ENCODE measurements around the gene FOXP2.

Gene FOXP2

GRCh38 chr7:114660126-114660486 lies 245.5 kb downstream of the FOXP2 start:
- DNase-seq, result no peak

DNA sequence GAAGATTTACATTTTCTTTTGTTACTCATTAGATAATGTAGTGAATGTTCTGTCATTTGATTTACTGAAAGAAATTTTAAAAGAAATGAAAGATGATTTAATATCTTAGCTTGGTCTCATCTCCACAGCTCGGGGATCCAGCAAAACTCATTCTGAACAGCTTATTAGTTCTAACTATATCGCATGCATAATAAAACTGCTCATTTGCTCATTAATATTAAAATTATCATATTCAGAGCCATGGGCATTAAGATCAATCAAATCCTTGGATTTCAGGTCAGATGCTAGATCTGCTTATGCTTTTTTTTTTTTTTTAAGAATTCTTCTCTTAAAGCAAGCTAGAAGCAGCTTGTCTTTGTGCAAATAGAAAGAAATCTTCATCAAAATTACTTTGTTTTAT lies 246.1 kb downstream of the FOXP2 start:
- no peak for DNase-seq

GRCh38 chr7:114662002-114662677 lies 247.5 kb downstream of the FOXP2 start:
- no peak for DNase-seq

GRCh38 chr7:114663502-114663901 lies 248.9 kb downstream of the FOXP2 start:
- no peak for DNase-seq

DNA sequence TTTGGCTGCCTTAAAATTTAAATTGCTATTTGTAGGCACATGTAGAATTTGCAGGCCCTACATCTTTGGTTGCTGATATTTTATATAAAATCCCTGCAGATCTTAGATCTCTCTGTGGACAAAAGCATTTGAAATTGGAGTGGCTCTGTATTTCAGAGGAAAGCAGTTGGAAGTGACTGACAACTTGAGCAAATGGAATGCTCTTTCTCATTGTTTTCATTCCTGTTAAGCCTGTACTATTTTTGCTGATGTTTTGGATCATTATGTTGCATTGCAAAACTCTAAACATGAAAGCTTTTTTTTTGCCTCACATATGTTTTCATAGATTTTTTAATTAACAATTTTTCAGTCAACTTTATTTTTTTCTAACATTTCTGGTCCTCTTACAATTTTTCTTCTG lies 256.1 kb downstream of the FOXP2 start:
- DNase-seq, result no peak

- no peak for DNase-seq
Measured at GRCh38 chr7:114671563-114672123, 257.0 kb downstream of the FOXP2 start.

- no peak for DNase-seq
Measured at GRCh38 chr7:114678116-114678515, 263.5 kb downstream of the FOXP2 start.

DNA sequence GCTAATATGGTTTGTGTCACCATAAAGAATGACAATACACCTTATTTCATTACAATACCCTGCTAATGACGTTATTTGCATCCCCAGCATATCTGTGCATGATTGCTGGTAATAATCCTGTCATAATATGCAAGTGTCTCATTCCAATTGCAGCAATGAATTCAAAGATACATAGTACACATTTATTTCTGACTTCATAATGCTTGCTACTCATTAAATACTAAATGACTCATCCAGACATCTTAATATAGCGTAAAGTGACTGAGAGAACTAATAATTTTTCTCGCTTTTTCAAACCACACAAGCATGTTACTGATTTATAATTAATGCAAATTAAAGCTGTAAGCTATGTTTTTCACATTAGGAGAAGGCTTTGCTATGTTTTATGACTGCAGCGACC lies 272.6 kb downstream of the FOXP2 start:
- DNase-seq, result no peak

DNA sequence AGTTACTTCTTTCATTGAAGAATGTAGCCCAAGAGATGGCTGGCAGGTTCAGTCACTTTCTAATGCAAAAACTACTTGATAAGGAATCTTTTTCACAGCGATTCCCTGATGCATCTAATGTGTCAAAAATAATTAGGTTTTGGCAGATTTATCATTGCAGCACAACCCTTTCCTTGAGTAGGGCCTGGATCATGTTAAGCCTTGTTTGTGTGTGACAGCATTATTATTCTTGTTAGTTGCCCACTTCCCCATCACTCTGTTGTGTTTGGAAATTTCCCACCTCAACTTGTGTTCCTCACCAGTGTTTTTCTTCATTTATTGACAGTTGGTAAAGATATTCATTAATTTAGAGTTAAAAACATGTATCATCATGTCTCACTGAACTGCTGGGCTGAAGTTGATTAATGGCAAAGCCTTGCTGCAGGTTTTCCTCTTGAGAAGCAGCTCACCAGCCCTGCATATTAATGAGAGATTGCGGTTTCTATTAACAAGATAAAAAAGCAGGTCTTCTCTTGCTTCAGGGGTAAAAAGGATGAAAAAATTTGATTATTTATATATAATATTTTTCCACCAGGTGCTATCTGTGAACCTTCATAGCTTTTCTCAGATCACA lies 273.9 kb downstream of the FOXP2 start:
- DNase-seq, result no peak

DNA sequence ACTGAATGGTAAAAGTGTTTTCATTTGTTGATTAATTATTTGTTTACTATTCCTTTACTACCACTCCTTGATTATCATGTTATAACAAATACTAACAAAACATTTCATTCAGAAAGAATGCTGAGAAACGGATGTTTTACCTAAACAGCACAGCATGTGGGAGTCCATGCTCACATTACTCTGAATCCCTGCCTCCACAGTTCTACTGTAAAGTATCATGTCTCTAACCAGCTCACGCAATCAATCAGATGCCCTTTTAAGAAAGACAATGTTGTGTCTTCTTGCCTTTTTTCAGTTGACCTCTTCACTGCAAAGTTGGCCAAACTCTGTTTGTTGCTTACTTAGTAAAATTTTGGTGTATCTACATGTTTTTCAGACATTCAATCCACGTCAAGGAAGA lies 274.8 kb downstream of the FOXP2 start:
- no peak for DNase-seq

- no peak for DNase-seq
Measured at GRCh38 chr7:114691605-114692004, 277.0 kb downstream of the FOXP2 start.

DNA sequence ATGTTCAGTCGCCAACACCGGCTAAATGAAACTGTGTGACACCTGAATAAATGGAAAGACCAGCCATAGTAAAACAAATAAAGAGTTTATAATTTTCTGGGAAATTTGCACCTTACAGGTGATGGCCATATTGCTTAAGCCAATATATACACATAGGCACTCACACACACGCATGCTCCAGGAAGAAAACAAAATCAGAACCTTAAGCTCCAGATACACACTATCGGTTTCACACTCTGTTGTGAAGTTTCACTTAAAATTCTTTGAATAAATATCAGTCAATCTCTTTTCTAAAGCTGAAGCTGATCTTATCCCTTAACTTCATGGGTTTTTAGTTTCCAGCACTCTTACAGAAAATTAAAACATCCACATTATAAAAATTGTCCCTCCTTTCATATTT lies 280.6 kb downstream of the FOXP2 start:
- no peak for DNase-seq

DNA sequence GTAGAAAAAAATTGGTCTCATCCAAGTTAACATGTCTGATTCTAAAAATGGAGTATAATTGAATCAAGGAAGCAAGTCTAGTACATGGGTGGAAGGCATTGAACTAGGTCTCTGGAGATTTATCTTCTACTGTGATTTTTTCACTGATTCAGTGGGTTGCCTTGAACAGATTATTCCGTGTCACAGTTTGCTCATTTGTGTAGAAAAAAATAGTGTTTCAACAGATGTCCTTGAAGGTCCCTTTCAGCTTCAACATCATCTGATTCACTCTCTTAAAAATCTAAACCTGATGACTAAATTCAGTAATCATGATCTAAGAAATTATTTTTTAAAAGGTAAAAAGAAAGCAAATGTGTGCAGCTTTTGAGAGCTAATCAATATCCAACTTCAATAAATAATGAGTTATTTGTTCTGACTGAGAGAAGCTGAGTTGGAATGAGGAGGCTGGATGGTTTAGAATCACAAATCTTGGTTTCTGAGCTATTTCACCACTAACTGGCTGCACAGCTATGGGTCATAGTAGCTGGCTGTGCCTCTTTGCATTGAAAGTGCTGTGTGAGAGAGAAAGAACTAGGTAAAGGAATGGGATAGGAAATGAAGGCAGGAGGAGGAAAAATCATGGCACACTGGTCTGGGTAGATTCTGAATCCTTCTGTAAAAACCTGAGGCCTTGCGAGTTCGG lies 285.8 kb downstream of the FOXP2 start:
- no peak for DNase-seq

GRCh38 chr7:114703677-114704076 lies 289.1 kb downstream of the FOXP2 start:
- DNase-seq, result no peak

- DNase-seq, result no peak
Measured at GRCh38 chr7:114708646-114709045, 294.0 kb downstream of the FOXP2 start.

DNA sequence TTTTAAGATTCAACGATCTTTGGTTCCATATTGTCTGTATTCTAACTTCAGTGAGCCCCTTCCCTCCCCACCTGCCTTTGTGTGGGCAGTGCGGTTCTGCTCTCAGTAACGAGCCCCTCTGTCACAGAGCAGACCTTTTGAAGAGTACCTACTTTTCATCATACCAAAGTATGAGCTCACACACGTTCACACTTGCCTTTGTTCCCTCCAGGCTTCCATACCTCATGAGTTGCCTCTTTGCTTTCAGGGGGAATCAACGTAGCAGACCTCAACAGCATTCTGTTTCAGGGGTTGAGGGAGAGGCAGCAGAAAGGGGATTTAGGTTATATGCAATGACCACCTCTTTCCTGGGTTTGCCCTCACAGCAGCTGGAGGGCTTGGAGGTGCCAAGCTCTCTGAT lies 295.9 kb downstream of the FOXP2 start:
- no peak for DNase-seq

DNA sequence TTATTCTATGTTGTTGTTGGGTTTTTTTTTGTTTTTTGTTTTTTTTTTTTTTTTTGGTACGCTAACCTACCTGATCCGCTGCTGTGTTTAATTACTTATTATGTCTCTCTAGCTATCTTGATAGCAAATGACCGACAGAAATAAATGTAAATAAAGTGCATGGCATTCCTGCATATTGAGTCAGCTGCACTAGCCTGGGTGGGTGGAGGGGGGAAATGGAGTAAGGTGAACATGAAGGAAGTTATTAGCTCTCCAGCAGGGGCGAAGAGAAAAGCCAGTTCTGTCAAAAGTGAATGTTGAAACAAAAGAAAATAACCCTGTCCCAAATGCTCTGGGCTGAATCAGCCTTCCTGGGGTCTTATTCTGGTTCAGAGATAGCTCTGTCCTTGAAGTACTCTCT lies 296.6 kb downstream of the FOXP2 start:
- DNase-seq, result no peak

GRCh38 chr7:114715907-114716306 lies 301.3 kb downstream of the FOXP2 start:
- DNase-seq, result no peak

DNA sequence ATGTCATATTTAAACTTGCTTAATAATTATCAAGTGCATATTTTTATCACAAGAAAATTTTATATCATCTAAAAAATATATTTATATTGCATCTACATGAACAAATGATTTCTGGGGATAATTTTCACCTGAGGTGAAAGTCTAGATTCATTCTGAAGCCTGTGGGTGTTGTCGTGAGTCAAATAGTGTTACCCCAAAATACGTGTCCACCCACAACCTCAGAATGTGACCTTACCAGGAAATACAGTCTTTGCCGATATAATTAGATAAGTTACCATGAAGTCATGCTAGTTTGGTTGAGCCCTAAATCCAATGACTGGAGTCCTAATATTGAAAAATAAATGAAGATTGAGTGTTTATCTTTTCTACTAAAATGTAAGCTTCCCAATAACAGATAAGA lies 304.2 kb downstream of the FOXP2 start:
- no peak for DNase-seq

DNA sequence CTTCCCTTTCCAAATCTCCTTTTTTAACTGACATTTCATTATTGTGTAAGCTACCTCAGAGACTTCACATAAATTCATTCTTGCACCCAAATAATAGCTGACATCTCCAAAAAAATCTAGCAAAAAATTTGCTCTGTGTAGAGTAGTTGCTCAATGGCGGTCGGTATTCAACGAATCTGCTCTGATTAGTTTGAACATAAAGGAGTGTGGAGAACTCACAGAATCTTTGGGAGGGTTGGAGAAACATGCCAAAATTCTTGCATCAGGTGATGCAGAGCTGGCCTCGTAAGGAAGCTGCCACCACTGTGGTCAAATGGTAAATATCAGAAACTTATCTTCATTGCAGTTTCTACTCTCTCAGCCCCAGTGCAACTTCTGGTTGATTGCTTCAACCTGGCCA lies 306.1 kb downstream of the FOXP2 start:
- DNase-seq, result no peak

DNA sequence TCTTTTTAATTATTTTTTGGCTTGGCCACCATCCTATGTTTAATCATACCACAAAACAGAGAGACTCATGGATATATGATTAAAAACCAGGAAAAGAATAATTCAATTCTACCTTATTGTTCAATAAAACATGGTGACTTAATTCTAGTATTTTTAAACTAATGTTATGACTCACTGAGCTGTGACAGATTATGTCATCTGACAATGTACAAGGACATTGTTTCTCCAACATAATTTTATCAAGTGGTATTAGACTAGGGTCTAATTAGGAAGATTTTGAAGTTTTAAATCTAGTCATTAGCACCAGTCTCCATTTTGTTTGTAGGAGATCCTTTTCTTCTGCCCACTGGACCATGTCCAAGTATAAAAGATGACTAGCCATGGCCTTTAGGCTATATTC lies 307.9 kb downstream of the FOXP2 start:
- no peak for DNase-seq

GRCh38 chr7:114723308-114723707 lies 308.7 kb downstream of the FOXP2 start:
- no peak for DNase-seq

DNA sequence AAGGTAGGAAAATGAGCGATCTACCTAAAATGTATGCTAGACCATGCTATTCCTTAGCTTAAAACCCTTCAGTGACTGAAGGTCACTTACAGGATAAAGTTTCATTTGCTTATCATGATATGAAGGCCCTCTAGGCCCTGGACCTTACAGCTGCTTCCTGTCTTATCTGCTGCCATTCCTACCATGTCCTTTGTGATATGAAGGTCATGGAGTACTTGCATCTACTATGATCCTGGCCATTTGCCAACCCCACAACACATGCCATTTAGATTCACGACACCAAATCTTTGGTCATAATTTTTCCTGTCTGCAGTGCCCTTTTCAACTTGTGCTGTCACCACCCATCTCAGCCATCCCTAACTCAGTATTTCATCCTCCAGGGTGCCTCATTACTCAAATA lies 325.5 kb downstream of the FOXP2 start:
- DNase-seq, result no peak

DNA sequence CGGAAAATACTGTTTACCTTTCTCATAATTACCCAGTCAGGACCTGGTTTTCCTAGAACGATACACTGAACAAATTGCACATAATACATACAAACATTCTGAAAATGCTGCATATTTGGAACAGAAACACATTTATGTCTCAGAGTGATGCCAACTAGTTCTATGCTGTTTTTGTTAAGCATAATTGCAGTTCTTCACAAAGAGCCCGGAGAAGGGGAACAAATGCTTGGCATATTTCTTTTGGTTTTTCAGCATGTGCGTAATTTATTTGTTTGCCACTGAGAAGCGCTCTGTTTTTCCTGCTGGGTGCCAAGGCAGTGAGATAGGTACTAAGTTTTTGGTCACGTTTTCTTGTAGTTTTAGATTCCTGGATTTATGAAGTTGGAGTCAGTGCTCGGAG lies 326.3 kb downstream of the FOXP2 start:
- no peak for DNase-seq

Data from activated naive CD4-positive, alpha-beta T cell (primary cell).